Heart right ventricle (tissue), 16 donors: ENCODE results near the gene SALL4. TPM values are rescaled to one million over a fixed set of nuclear protein-coding genes. Genes with fewer than 3 reads are reported as not detected.

Source experiments
- ATAC-seq, 8 donors: fragments of 200-7000 bp; cut with Tn5 transposase; one replicate each; pipeline ENCODE4 v1.9.1; 2020; ENCODE audit warnings: mild to moderate bottlenecking in 8 of 8, moderate library complexity in 8 of 8, moderate number of reproducible peaks in 1 of 8
- DNase-seq, 2 donors: peaks; one replicate each; pipeline ENCODE4 v3.0.0-alpha.2; 2020
- H3K27ac ChIP-seq, 10 donors: fragments of 200-600 bp; sonication (generic) in 2 of 10; one replicate each; pipeline versions ENCODE4 v1.5.0 to v1.8.0; 2020 to 2022; ENCODE audit warnings: mild to moderate bottlenecking in 3 of 10
- H3K27me3 ChIP-seq, 7 donors: fragments of 200-600 bp; one replicate each; pipeline ENCODE4 v1.8.0; 2021 to 2022; ENCODE audit warnings: mild to moderate bottlenecking in 2 of 7
- H3K36me3 ChIP-seq, 9 donors: fragments of 200-600 bp; sonication (generic) in 1 of 9; one replicate each; pipeline versions ENCODE4 v1.5.0 to v1.8.0; 2020 to 2022; ENCODE audit warnings: mild to moderate bottlenecking in 2 of 9
- H3K4me1 ChIP-seq, 9 donors: fragments of 200-600 bp; sonication (generic) in 1 of 9; one replicate each; pipeline versions ENCODE4 v1.5.0 to v1.8.0; 2020 to 2022; ENCODE audit warnings: mild to moderate bottlenecking in 4 of 9
- H3K4me3 ChIP-seq, 10 donors: fragments of 200-600 bp; sonication (generic) in 2 of 10; one replicate each; pipeline versions ENCODE4 v1.5.0 to v1.8.0; 2020 to 2022; ENCODE audit warnings: mild to moderate bottlenecking in 7 of 10, moderate library complexity in 2 of 10
- H3K9me3 ChIP-seq, 11 donors: fragments of 200-600 bp in 10 of 11; sonication (generic) in 2 of 11; one replicate each; pipeline versions ENCODE4 v1.5.0 to v1.8.0; 2013 to 2022; ENCODE audit warnings: mild to moderate bottlenecking in 2 of 11, control low read depth in 1 of 11, moderate library complexity in 1 of 11
- CTCF ChIP-seq, 9 donors: fragments of 200-600 bp; sonication (generic) in 2 of 9; IDR thresholded peaks; one replicate each; pipeline versions ENCODE4 v1.5.0 to v1.8.0; 2021 to 2022; ENCODE audit warnings: antibody characterized with exemption in 9 of 9, mild to moderate bottlenecking in 5 of 9, moderate library complexity in 1 of 9
- WGBS, 2 donors: extraction: QIAGEN DNeasy Blood & Tissue Kit; methylation state at CpG; one replicate each; pipeline ENCODE4 v1.1.7; 2013; ENCODE audit warnings: inconsistent platforms in 1 of 2; 5-methylcytosine and 5-hydroxymethylcytosine counted together
- intact Hi-C, 10 donors: fragments of 100-400 bp; cut with DNase I; formaldehyde crosslinking; loops; one replicate each; pipeline versions ENCODE4 v1.11.1 to v1.14.2; 2022
- polyA plus RNA-seq, 2 donors: library from polyadenylated mRNA; stranded (reverse); fragments of 200-250 nt; gene quantifications; one replicate each; pipeline ENCODE4 v1.2.3, GENCODE V29; 2013
- total RNA-seq, 10 donors: library from RNA; stranded (reverse); fragmentation: NEBNext Ultra II Directional in 3 of 10; extraction: Animal tissue kit (Norgen Biotek cat#: 25700) in 3 of 10; gene quantifications; one replicate each; pipeline versions ENCODE4 v1.2.1 to v1.2.4, GENCODE V29; 2021 to 2023
- donor health status: Arrhythmogenic right ventricular cardiomyopathy.
- donor health status: ischemic (EF 13 %, LVEDD 7.1; RV severe dilation, severe dysfunction).
- donor health status: healthy with polysubstance abuse.
- donor health status: DM: no; HTN: yes; CAD: no.
- donor health status: DM: no; HTN: no; CAD: no.
- donor health status: ischemic (EF 25% LVEDD 6.9; RV normal size, moderate dysfunction).
- donor health status: ischemic (EF 25% LVEDD 5.7; RV mildly dilated, moderate dysfunction).
- donor health status: healthy.
- donor health status: DM: yes; HTN: yes; CAD: no.
- donor health status: Ischemic cardiomyopathy.
- donor health status: ischemic (EF 35%, LVEDD 5.7; RV mildly dilated, moderate dysfunction).
- donor health status: nonischemic (EF 11% LVEDD 7.7; RV severe dilation, severe dysfunction).
- donor health status: DM: yes; HTN: yes; CAD: no.
- donor health status: PGD.
- donor health status: ischemic (EF 29% LVEDD 5.4; RV normal size, mild dysfunction).
- donor health status: nonischemic (EF 23%, LVEDD 6.1; RV moderate dilation, normal function).

The SALL4 gene
- total and polyA plus RNA-seq, 12 donors, result 0.01 to 0.22 (median 0.06) TPM; not detected in 6

- H3K27ac ChIP-seq, result no peak overlapping the region
- intact Hi-C loops, result no loop called here
- DNase-seq, result no peak
- no peaks in the 10 kb centered on the region for H3K27me3 ChIP-seq
- H3K36me3 ChIP-seq, result no peaks in the 10 kb centered on the region
- no peak for TF ChIP-seq CTCF (IDR thresholded peaks at IDR 0.05)
- no peaks in the 10 kb centered on the region for H3K9me3 ChIP-seq
- 77% methylated on average over 5 of the region's 5 CpGs for WGBS, 2 donors
- no peak for ATAC-seq
- peaks cover 0 to 26% (median under 1%) of the 10 kb centered on the region in 9 donors for H3K4me1 ChIP-seq
- no peak overlapping the region for H3K4me3 ChIP-seq
Measured at GRCh38 chr20:51736947-51737346, 65.4 kb downstream of the SALL4 start.

- Histone ChIP-seq H3K4me3 (no peak overlapping the region), H3K36me3 (no peaks in the 10 kb centered on the region), H3K27ac (no peak overlapping the region), H3K9me3 (no peaks in the 10 kb centered on the region), H3K4me1 (peaks cover 0 to 32% (median 7%) of the 10 kb centered on the region in 9 donors), H3K27me3 (no peaks in the 10 kb centered on the region)
- WGBS, 2 donors, result 79 to 80% methylated on average over 11 of the region's 11 CpGs
- intact Hi-C loops, result no loop called here
- no peak for DNase-seq
- TF ChIP-seq CTCF (IDR thresholded peaks at IDR 0.05), result no peak
- no peak for ATAC-seq
Measured at GRCh38 chr20:51735728-51736600, 66.4 kb downstream of the SALL4 start.

GRCh38 chr20:51734876-51735720 lies 67.2 kb downstream of the SALL4 start:
- no peak for DNase-seq
- 59 to 63% methylated on average over 13 of the region's 13 CpGs for WGBS, 2 donors
- Histone ChIP-seq H3K4me1 (peaks cover 0 to 32% (median 7%) of the 10 kb centered on the region in 9 donors), H3K9me3 (no peaks in the 10 kb centered on the region), H3K27me3 (no peaks in the 10 kb centered on the region), H3K4me3 (no peak overlapping the region), H3K27ac (no peak overlapping the region), H3K36me3 (no peaks in the 10 kb centered on the region)
- ATAC-seq, result no peak
- intact Hi-C loops, result no loop called here
- TF ChIP-seq CTCF (IDR thresholded peaks at IDR 0.05), result no peak

- H3K36me3 ChIP-seq, result no peaks in the 10 kb centered on the region
- ATAC-seq (no peak), DNase-seq (no peak)
- intact Hi-C loops, result no loop called here
- no peak overlapping the region for H3K4me3 ChIP-seq
- peak overlapping the region in 1 of 10 donors; percentile 78 for H3K27ac ChIP-seq
- H3K27me3 ChIP-seq, result no peaks in the 10 kb centered on the region
- no peaks in the 10 kb centered on the region for H3K9me3 ChIP-seq
- TF ChIP-seq CTCF (IDR thresholded peaks at IDR 0.05), result no peak
- H3K4me1 ChIP-seq, result peaks cover 0 to 32% (median 7%) of the 10 kb centered on the region in 9 donors
- WGBS, 2 donors, result 95 to 97% methylated on average over 3 of the region's 3 CpGs
Measured at GRCh38 chr20:51733070-51733469, 69.3 kb downstream of the SALL4 start.
